ENCODE results near the gene PDHX. TPM values are rescaled to one million over a fixed set of nuclear protein-coding genes. Genes with fewer than 3 reads are reported as not detected.
"Not testable (repeated sequence)": the region's sequence is repeated elsewhere in the genome, so short reads cannot be mapped to it uniquely, and the experiment has no call there.

Gene PDHX
- total RNA-seq, 1 donor from 2014 or later, result 18.6 TPM

DNA sequence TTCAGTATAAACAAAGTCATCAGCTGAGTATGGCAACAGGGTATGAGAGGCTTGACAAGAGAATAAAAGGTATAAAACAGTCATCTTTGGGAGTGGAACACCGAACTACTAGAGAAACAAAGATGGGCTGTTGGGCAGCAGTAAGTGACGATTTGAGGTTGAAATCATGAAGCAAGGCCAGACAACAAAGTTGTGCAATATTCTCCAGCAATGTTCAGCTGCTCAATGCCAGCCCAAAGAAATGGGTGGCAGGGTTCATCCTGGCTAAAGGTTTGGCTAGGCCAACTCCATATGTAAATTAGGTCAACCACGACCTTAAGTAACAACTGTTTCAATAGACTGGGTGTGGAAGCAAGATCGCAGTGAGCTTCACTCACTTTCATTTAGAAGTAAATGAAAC is 6.5 kb upstream of the PDHX start:
- peaks cover 4% of the 10 kb centered on the region for H3K4me1 Mint-ChIP-seq
- no peaks in the 10 kb centered on the region for H3K27me3 Mint-ChIP-seq
- H3K9me3 Mint-ChIP-seq, result peaks cover under 1% of the 10 kb centered on the region
- TF ChIP-seq, protein P1, sequence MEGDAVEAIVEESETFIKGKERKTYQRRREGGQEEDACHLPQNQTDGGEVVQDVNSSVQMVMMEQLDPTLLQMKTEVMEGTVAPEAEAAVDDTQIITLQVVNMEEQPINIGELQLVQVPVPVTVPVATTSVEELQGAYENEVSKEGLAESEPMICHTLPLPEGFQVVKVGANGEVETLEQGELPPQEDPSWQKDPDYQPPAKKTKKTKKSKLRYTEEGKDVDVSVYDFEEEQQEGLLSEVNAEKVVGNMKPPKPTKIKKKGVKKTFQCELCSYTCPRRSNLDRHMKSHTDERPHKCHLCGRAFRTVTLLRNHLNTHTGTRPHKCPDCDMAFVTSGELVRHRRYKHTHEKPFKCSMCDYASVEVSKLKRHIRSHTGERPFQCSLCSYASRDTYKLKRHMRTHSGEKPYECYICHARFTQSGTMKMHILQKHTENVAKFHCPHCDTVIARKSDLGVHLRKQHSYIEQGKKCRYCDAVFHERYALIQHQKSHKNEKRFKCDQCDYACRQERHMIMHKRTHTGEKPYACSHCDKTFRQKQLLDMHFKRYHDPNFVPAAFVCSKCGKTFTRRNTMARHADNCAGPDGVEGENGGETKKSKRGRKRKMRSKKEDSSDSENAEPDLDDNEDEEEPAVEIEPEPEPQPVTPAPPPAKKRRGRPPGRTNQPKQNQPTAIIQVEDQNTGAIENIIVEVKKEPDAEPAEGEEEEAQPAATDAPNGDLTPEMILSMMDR (IDR thresholded peaks at IDR 0.05), result no peak
- H3K27ac Mint-ChIP-seq, result no peak overlapping the region
- ChIA-PET CTCF (no interaction called here), POLR2A (no interaction called here)
- peaks cover 12% of the 10 kb centered on the region for H3K36me3 Mint-ChIP-seq (ENCODE audit: low read depth)
- intact Hi-C loops (cut with micrococcal nuclease), result no loop called here
- H3K4me3 Mint-ChIP-seq, result no peak overlapping the region
- DNase-seq, result no peak
- ATAC-seq (ENCODE audit: low read depth), result no peak

DNA sequence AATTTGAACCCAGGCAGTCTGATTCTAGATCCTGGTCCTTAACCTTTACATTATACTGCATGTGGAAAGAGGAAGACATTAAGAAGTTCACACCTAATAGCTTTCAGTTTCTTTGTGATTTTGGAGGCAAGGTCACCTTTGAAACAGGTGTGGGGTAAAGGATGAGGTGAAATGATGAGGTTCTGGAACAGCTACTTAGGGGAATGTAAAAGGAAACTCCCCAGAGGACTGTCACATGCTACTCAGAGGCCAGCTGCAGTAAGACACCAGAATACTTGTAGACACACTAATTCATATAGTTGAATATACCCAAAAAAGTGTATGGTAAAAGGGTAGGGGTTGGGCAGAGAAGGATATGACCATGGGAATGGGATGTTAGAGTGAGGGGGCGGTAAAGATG is 5.6 kb upstream of the PDHX start:
- CTCF ChIA-PET, result no interaction called here
- no peaks in the 10 kb centered on the region for H3K27me3 Mint-ChIP-seq
- no peak overlapping the region for H3K27ac Mint-ChIP-seq
- no peak overlapping the region for H3K4me3 Mint-ChIP-seq
- H3K36me3 Mint-ChIP-seq (ENCODE audit: low read depth), result peaks cover 16% of the 10 kb centered on the region
- no peak for DNase-seq
- ATAC-seq (ENCODE audit: low read depth), result no peak
- peaks cover 12% of the 10 kb centered on the region for H3K4me1 Mint-ChIP-seq
- TF ChIP-seq, protein P1 (IDR thresholded peaks at IDR 0.05), result no peak
- no peaks in the 10 kb centered on the region for H3K9me3 Mint-ChIP-seq
- intact Hi-C loops (cut with micrococcal nuclease), result no loop called here
- POLR2A ChIA-PET, result no interaction called here

DNA sequence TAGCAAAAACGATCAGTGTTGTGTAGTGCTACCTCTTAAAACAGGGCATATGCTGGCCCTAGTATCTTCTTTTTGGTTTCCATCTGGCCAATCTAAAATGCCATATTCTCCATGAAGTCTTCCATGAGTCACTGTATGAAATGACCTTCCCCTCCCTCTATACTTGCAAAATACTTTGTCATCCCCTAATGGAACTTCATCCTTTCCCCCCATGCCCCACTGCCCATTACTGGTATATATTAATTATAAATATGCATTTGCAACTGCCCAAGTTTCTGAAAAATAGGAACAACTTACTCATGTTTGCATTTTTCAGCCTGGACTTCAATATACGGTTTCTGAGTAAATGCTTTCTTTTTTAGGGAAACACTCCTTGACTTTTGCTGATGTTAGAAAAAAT is 4.7 kb upstream of the PDHX start:
- DNase-seq, result no peak
- Mint-ChIP-seq H3K36me3 (ENCODE audit: low read depth) (peaks cover 21% of the 10 kb centered on the region), H3K9me3 (no peaks in the 10 kb centered on the region), H3K27ac (no peak overlapping the region), H3K27me3 (no peaks in the 10 kb centered on the region), H3K4me1 (peaks cover 15% of the 10 kb centered on the region), H3K4me3 (no peak overlapping the region)
- CTCF ChIA-PET, result no interaction called here
- intact Hi-C loops (cut with micrococcal nuclease), result no loop called here
- TF ChIP-seq, protein P1 (IDR thresholded peaks at IDR 0.05), result no peak
- no peak for ATAC-seq (ENCODE audit: low read depth)
- POLR2A ChIA-PET, result no interaction called here

DNA sequence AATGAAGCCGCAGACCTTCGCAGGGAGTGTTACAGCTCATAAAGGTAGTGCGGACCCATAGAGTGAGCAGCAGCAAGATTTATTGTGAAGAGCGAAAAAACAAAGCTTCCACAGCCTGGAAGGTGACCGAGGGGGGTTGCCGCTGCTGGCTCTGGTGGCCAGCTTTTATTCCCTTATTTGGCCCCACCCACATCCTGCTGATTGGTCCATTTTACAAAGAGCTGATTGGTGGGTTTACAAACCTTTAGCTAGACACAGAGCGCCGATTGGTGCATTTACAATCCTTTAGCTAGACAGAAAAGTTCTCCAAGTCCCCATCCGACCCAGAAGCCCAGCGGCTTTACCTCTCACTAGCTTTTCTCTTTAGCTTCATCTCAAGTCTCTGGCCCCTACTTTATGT is 2.9 kb upstream of the PDHX start:
- H3K27ac Mint-ChIP-seq; DNase-seq; ATAC-seq (ENCODE audit: low read depth); H3K27me3 Mint-ChIP-seq; H3K9me3 Mint-ChIP-seq; intact Hi-C loops (cut with micrococcal nuclease); POLR2A ChIA-PET: not testable (repeated sequence)
- peaks cover 27% of the 10 kb centered on the region for H3K4me1 Mint-ChIP-seq
- CTCF ChIA-PET, result interaction anchor here (0.6 to 1.2 kb wide), 2 partner anchors 11 to 325 kb away, joined by 3 read pairs; no protein-coding TSS in a partner anchor
- H3K36me3 Mint-ChIP-seq (ENCODE audit: low read depth), result peaks cover 20% of the 10 kb centered on the region
- peak overlapping the region; percentile 25 for H3K4me3 Mint-ChIP-seq

DNA sequence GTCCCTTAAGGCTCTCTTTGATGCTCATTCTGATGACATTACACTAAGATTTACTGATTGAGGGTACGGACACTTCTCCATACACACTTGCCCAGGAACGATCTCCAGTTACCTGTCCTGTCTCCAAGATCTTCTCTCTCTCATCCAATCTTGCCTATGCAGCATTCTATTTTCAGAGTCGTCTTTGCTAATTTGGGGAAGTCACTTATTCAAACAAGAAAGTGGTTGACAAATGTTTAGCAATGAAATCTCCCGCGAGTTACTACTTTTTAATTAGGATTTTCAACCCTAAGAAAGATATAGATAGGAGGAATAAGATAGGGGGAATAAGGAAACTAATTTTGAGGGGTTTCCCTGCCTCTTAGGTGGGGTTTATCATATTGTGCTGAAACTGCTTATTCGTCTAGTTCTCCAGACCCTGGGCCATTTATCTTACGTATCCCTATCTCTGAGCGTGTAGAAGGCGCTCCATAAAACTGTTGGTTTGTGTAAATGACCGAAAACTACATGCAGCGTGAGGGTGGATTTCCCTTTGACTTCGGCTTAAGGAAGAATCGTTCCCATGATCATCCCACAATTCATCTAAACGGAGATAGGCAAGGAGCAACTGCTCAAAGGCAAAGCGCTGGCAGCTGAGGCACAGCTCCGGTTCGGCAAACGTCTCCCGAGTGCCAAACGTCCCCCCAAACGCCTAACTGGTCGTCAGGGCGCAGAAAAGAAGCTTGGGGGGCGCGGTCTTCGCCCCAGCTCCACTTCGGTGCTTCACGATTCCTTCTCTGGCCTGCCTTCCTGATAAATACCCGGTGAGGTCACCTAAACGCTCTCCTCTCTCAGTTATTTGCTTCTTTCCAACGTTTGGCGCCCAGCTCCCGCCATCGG is 1.0 kb upstream of the PDHX start:
- intact Hi-C loops (cut with micrococcal nuclease), result loop anchor here (1.0 to 5.0 kb wide), 11 partner anchors 229 to 1374 kb away; partner anchors contain the start of genes CAPRIN1, CAT, COMMD9 and FBXO3
- Mint-ChIP-seq H3K27me3 (no peaks in the 10 kb centered on the region), H3K4me3 (peak overlapping the region; percentile 95), H3K36me3 (ENCODE audit: low read depth) (peaks cover 20% of the 10 kb centered on the region), H3K27ac (peak overlapping the region; percentile 91), H3K4me1 (peaks cover 27% of the 10 kb centered on the region), H3K9me3 (no peaks in the 10 kb centered on the region)
- ChIA-PET POLR2A (interaction anchor here (0.6 to 1.8 kb wide), 6 partner anchors 301 to 1365 kb away, joined by 3 to 7 read pairs (median 4); partner anchors contain the start of genes CAPRIN1 and NAT10), CTCF (interaction anchor here (0.7 to 1.9 kb wide), 5 partner anchors 9 to 477 kb away, joined by 3 to 7 read pairs (median 5); no protein-coding TSS in a partner anchor)
- DNase-seq (no peak), ATAC-seq (ENCODE audit: low read depth) (no peak)
- TF ChIP-seq, protein P1 (IDR thresholded peaks at IDR 0.05), result no peak

Measured in activated B cell treated with CpG ODN at 0.5 μM for 24 hours (primary cell).